Neural cell (in vitro differentiated cells): ENCODE data around the gene CFAP99. TPM values are rescaled to one million over a fixed set of nuclear protein-coding genes. Genes with fewer than 3 reads are reported as not detected.

Experiments used
- H2AFZ ChIP-seq: fragments of 200-600, 300-800 bp; sonication (generic), shearing (Covaris generic); 2 replicates; pipeline ENCODE4 v1.6.0; 2014; ENCODE audit warnings: low read depth, mild to moderate bottlenecking, antibody characterized with exemption, low read length, moderate library complexity
- H3F3A ChIP-seq: fragments of 200-600 bp; shearing (Covaris generic); 2 replicates; pipeline ENCODE4 v1.6.1; 2016; ENCODE audit warnings: mild to moderate bottlenecking, moderate library complexity, mixed read lengths, antibody characterized with exemption, low read length; ENCODE audit not compliant: insufficient read depth, poor library complexity, severe bottlenecking
- H3K27ac ChIP-seq: fragments of 200-600, 300-800 bp; sonication (generic), shearing (Covaris generic); 2 replicates; pipeline ENCODE4 v1.5.1; 2014; ENCODE audit warnings: mild to moderate bottlenecking, low read length, moderate library complexity
- H3K27me3 ChIP-seq: fragments of 300-800, 200-600 bp; sonication (generic), shearing (Covaris generic); 2 replicates; pipeline ENCODE4 v1.6.0; 2014; ENCODE audit warnings: mild to moderate bottlenecking, low read depth, low read length, moderate library complexity; ENCODE audit not compliant: insufficient read depth
- H3K36me3 ChIP-seq: fragments of 300-800, 200-600 bp; sonication (generic), shearing (Covaris generic); 2 replicates; pipeline ENCODE4 v1.5.1; 2014; ENCODE audit warnings: mild to moderate bottlenecking, antibody characterized with exemption, low read length, moderate library complexity; ENCODE audit not compliant: insufficient read depth
- H3K4me2 ChIP-seq: fragments of 300-800, 200-600 bp; sonication (generic), shearing (Covaris generic); 2 replicates; pipeline ENCODE4 v1.6.0; 2014; ENCODE audit warnings: mild to moderate bottlenecking, low read length
- H3K4me3 ChIP-seq: fragments of 300-800, 200-600 bp; sonication (generic), shearing (Covaris generic); 2 replicates; pipeline ENCODE4 v1.5.1; 2014; ENCODE audit warnings: mild to moderate bottlenecking, low read length, moderate library complexity
- H3K79me2 ChIP-seq: fragments of 200-600 bp; shearing (Covaris generic); replicated peaks from 2 replicates; pipeline ENCODE4 v1.6.0; 2014; ENCODE audit warnings: mild to moderate bottlenecking, low read length, moderate library complexity; ENCODE audit not compliant: insufficient read depth
- H3K9ac ChIP-seq: fragments of 300-800, 200-600 bp; sonication (generic), shearing (Covaris generic); 2 replicates; pipeline ENCODE4 v1.6.1; 2016; ENCODE audit warnings: mild to moderate bottlenecking, low read length, mixed read lengths
- H3K9me2 ChIP-seq: fragments of 200-600 bp; shearing (Covaris generic); 2 replicates; pipeline ENCODE4 v1.6.1; 2016; ENCODE audit warnings: mild to moderate bottlenecking, low read length, mixed read lengths; ENCODE audit not compliant: insufficient read depth
- H3K9me3 ChIP-seq: fragments of 200-600, 300-800 bp; sonication (generic), shearing (Covaris generic); 2 replicates; pipeline ENCODE4 v1.6.1; 2016; ENCODE audit warnings: mild to moderate bottlenecking, mixed run types, low read length, moderate library complexity, mixed read lengths
- H4K20me1 ChIP-seq: fragments of 200-600 bp; shearing (Covaris generic); 2 replicates; pipeline ENCODE4 v1.6.1; 2016; ENCODE audit warnings: mild to moderate bottlenecking, mixed run types; ENCODE audit not compliant: insufficient read depth
- EP300 ChIP-seq: fragments of 450-650 bp; conservative IDR thresholded peaks from 2 replicates; pipeline ENCODE4 v1.6.1; 2014; ENCODE audit warnings: antibody characterized with exemption, mild to moderate bottlenecking, moderate library complexity; ENCODE audit not compliant: poor library complexity, severe bottlenecking
- EZH2 ChIP-seq: fragments of 200-600, 300-800 bp; shearing (Covaris generic), sonication (generic); IDR thresholded peaks from 2 replicates; pipeline ENCODE4 v1.6.1; 2014; ENCODE audit warnings: antibody characterized with exemption, low read length, borderline replicate concordance, mild to moderate bottlenecking; ENCODE audit not compliant: insufficient read depth, poor library complexity, severe bottlenecking
- POLR2AphosphoS5 ChIP-seq: IDR thresholded peaks from 2 replicates; pipeline ENCODE4 v1.6.1; 2012
- RAD21 ChIP-seq: fragments of 450-650 bp; conservative IDR thresholded peaks from 2 replicates; pipeline ENCODE4 v1.6.1; 2014; ENCODE audit warnings: antibody characterized with exemption, mild to moderate bottlenecking, moderate library complexity
- SMC3 ChIP-seq: fragments of 450-650 bp; conservative IDR thresholded peaks from 2 replicates; pipeline ENCODE4 v1.6.1; 2014; ENCODE audit warnings: antibody characterized with exemption, mild to moderate bottlenecking, moderate library complexity; ENCODE audit not compliant: poor library complexity
- TAF1 ChIP-seq: IDR thresholded peaks from 2 replicates; pipeline ENCODE4 v1.6.1; 2012; ENCODE audit warnings: low read depth
- polyA plus RNA-seq: library from polyadenylated mRNA; depleted of rRNA; stranded (reverse); fragments of >200 nt; gene quantifications from 2 replicates; pipeline ENCODE4 v1.2.3, GENCODE V29; 2014
- TF ChIP-seq, protein P1 (sequence below): IDR thresholded peaks from 2 replicates; pipeline ENCODE4 v1.6.1; 2012; ENCODE audit warnings: borderline replicate concordance

CFAP99 gene
- polyA plus RNA-seq, 1 donor from 2014 or later, result not detected

DNA sequence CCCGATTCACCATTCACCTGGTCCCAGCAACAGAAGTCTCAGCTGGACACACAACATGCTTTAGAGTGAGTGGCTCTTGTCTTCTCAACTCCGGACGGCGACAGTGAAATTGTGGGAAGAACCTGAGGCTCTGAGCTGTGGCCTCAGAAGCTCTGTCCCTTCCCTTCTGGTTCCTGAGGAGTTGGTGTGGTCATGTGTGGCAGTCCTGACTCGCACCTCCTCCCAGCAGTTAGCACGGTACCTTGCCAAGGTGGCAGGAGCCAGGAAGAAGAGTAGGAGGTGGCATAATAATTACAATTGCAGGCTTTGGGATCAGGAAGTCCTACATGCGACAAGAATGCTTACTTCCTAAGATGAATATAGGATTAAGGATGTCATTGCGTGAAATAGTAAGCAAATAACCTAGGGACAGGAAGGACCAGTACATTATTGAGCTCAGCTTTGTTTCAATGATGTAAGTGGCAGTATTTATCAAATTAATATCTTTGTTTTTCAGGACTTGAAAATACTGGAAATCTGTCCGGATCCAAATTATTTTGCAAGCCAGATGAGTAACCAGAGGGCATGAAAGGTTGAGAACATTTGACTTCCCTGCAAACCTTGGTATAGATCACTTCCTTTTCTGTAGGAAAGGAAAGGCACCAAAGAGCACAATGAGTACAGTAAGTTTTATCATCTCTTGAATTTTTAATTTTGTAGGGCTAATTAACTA, 71.2 kb downstream of the CFAP99 start:
- Histone ChIP-seq H3K27ac (no peak overlapping the region), H3F3A (no peaks in the 10 kb centered on the region), H4K20me1 (no peaks in the 10 kb centered on the region), H3K27me3 (no peaks in the 10 kb centered on the region), H3K36me3 (no peaks in the 10 kb centered on the region), H2AFZ (no peak overlapping the region), H3K9ac (no peak overlapping the region), H3K9me2 (no peaks in the 10 kb centered on the region), H3K4me2 (no peak overlapping the region), H3K79me2 (peaks cover 32% of the 10 kb centered on the region), H3K9me3 (no peaks in the 10 kb centered on the region), H3K4me3 (no peak overlapping the region)
- TF ChIP-seq RAD21 (no peak), TAF1 (no peak)
- TF ChIP-seq, protein P1, sequence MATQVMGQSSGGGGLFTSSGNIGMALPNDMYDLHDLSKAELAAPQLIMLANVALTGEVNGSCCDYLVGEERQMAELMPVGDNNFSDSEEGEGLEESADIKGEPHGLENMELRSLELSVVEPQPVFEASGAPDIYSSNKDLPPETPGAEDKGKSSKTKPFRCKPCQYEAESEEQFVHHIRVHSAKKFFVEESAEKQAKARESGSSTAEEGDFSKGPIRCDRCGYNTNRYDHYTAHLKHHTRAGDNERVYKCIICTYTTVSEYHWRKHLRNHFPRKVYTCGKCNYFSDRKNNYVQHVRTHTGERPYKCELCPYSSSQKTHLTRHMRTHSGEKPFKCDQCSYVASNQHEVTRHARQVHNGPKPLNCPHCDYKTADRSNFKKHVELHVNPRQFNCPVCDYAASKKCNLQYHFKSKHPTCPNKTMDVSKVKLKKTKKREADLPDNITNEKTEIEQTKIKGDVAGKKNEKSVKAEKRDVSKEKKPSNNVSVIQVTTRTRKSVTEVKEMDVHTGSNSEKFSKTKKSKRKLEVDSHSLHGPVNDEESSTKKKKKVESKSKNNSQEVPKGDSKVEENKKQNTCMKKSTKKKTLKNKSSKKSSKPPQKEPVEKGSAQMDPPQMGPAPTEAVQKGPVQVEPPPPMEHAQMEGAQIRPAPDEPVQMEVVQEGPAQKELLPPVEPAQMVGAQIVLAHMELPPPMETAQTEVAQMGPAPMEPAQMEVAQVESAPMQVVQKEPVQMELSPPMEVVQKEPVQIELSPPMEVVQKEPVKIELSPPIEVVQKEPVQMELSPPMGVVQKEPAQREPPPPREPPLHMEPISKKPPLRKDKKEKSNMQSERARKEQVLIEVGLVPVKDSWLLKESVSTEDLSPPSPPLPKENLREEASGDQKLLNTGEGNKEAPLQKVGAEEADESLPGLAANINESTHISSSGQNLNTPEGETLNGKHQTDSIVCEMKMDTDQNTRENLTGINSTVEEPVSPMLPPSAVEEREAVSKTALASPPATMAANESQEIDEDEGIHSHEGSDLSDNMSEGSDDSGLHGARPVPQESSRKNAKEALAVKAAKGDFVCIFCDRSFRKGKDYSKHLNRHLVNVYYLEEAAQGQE, result no peak

GRCh38 chr4:2492970-2493369, 74.2 kb downstream of the CFAP99 start:
- Histone ChIP-seq H3K9ac (no peak overlapping the region), H3K9me2 (no peaks in the 10 kb centered on the region), H3K4me2 (no peak overlapping the region), H2AFZ (no peak overlapping the region), H3F3A (no peaks in the 10 kb centered on the region), H3K27ac (no peak overlapping the region), H3K36me3 (no peaks in the 10 kb centered on the region), H3K4me3 (no peak overlapping the region), H3K27me3 (no peaks in the 10 kb centered on the region), H3K9me3 (no peaks in the 10 kb centered on the region), H3K79me2 (peaks cover 5% of the 10 kb centered on the region), H4K20me1 (no peaks in the 10 kb centered on the region)
- TF ChIP-seq EZH2 (no peak), POLR2AphosphoS5 (no peak), SMC3 (no peak), RAD21 (no peak)
- TF ChIP-seq, protein P1, result no peak

DNA sequence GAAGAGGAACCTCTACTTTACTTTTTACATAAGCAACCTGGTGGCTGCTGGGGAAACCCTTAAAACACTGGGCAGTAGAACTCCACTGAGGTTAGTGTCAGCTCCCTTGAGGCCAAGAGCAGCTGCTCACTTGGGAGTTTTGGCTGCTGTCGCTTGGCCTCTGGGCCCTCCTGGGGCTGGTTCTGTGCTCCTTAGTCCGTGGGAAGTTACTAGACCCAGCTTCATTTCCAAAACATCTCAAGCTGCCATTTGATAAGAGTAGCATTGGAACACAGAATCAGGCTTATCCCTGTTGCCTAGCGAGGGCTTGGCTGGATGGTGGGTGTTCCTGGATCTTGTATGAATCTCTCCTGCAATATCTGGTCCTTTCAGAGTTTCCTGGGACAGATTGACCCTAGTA, 76.2 kb downstream of the CFAP99 start:
- H3K9me3 ChIP-seq, result no peaks in the 10 kb centered on the region
- TF ChIP-seq EZH2 (no peak), EP300 (no peak), TAF1 (no peak), SMC3 (no peak)
- no peaks in the 10 kb centered on the region for H3K9me2 ChIP-seq
- H3K4me3 ChIP-seq, result no peak overlapping the region
- no peaks in the 10 kb centered on the region for H3K79me2 ChIP-seq
- H3K27ac ChIP-seq, result no peak overlapping the region
- H4K20me1 ChIP-seq, result no peaks in the 10 kb centered on the region
- H3K9ac ChIP-seq, result no peak overlapping the region
- H3K36me3 ChIP-seq, result no peaks in the 10 kb centered on the region
- no peak overlapping the region for H3K4me2 ChIP-seq
- H3K27me3 ChIP-seq, result no peaks in the 10 kb centered on the region
- H3F3A ChIP-seq, result no peaks in the 10 kb centered on the region
- H2AFZ ChIP-seq, result no peak overlapping the region
